GM18499 (cell line): ENCODE data around the gene HOXB6.

Experiments used
- ATAC-seq: cut with Tn5 transposase; IDR thresholded peaks from one replicate; pipeline ENCODE4 v1.9.1; 2021; ENCODE audit warnings: moderate number of reproducible peaks; ENCODE audit not compliant: insufficient read depth, unreplicated experiment

HOXB6 gene

GRCh38 chr17:48604770-48605329 lies at the start of gene HOXB6:
Gene HOXB6 (minus strand): TSS chr17:48604986. CDS start chr17:48598150, 6,836 bp downstream.
- ATAC-seq: no peak

- ATAC-seq: no peak
Observed at GRCh38 chr17:48649741-48650140, 45.0 kb upstream of the HOXB6 start.

DNA sequence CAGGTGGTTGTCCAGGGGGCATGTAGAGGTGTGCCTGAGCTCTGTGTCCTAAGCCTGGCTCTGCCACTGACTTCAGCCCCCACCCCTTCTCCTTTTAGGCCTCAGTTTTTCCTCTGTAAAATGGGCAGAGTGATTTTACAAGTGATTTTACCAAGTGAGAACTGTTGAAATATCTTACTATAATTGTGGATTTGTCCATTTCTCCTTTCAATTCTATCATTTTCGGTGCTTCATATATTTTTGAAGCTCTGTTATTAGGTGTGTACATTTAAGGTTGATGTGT lies 43.1 kb upstream of the HOXB6 start:
- no peak for ATAC-seq

DNA sequence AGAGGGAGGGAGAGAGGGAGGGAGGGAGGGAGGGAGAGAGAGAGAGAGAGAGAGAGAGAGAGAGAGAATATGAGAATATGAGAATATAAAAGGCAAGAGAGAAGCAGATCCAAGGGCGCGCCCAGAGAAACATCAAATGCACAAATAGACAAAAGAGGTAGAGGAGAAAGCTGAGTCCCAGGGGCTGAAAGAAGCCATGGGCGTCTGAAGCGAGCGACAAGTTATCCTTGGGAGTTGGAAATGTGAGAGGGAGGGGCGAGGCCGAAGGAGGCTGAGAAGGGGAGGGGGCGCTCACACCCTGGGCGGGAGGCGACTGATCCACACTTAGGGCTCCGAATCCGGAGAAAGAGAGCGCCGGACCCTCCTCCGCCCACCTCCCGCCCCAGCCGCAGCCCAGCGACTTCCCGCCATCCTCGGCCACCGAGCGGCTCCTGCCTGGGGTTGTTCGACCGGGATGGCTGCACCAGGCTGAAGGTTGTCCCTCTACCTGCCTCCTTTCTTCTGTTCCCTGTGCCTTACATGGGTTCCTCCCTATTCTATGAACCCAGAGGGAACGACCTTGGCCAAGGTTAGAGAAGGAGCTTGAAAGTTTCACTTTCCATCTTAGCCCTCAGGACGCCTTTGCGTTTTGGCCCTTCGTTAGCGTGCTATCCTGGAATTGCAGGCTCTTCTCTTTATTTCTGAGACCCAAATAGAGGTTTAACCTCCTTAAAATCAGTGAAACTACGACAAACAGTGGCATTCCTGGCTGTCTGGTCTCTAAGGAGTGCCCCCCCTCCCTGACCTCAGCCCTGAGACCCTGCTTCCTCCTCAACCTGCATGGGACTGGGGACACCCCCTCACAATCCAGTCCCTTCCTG lies 42.5 kb upstream of the HOXB6 start:
- no peak for ATAC-seq

GRCh38 chr17:48646183-48647102 lies 41.7 kb upstream of the HOXB6 start:
- no peak for ATAC-seq

GRCh38 chr17:48645639-48646182 lies 40.9 kb upstream of the HOXB6 start:
- no peak for ATAC-seq

DNA sequence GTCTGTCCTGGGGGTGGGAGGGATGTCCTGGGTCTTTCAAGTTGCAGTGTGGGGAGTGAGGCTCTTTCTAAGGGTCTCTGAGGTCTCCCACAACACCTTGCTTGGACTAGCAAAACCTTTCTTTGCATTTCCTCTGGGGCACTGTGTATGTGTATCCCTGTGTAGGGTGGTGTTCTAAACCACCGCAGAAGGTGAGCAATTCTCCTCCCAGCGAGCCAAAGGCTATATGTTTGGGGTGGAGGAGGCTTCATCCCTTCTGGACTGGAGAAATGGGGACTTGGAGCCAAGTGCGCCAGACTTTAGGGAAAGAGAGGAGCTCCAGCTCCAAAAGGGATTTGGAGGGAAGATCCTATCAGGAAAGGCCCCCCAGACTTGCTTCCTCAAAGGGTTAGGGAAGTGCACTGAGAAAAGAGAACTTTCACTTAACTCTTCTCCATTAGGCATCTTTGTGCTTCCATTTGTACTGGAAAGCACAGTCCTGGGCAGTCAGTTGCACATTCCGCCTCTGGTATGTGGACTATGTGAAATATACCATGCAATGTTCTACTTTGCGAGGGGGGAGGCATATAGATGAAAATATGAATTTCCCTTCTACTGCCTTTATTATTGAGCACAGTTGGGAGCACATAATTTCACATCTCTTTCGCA lies 40.2 kb upstream of the HOXB6 start:
- ATAC-seq: no peak

DNA sequence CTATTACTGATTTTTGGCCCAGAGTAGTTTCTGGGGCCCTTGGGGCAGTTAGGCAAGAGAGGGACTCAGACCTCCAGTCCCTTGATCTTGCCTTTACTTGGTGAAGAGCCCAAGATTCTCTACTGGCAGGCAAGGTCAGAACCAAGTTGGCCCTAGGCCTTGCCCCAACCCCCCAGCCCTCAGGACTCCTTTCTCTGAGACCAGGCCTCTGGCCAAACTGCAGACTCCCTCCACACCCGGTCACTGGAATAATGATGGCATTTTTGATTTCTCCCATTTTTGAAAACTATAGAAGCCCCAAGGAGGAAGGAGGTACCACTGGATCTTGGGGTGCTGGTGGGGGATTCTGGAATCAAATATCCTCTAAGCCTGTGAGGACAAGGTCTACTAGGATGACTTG lies 39.4 kb upstream of the HOXB6 start:
- no peak for ATAC-seq

GRCh38 chr17:48643697-48644012 lies 38.9 kb upstream of the HOXB6 start:
- ATAC-seq: no peak

DNA sequence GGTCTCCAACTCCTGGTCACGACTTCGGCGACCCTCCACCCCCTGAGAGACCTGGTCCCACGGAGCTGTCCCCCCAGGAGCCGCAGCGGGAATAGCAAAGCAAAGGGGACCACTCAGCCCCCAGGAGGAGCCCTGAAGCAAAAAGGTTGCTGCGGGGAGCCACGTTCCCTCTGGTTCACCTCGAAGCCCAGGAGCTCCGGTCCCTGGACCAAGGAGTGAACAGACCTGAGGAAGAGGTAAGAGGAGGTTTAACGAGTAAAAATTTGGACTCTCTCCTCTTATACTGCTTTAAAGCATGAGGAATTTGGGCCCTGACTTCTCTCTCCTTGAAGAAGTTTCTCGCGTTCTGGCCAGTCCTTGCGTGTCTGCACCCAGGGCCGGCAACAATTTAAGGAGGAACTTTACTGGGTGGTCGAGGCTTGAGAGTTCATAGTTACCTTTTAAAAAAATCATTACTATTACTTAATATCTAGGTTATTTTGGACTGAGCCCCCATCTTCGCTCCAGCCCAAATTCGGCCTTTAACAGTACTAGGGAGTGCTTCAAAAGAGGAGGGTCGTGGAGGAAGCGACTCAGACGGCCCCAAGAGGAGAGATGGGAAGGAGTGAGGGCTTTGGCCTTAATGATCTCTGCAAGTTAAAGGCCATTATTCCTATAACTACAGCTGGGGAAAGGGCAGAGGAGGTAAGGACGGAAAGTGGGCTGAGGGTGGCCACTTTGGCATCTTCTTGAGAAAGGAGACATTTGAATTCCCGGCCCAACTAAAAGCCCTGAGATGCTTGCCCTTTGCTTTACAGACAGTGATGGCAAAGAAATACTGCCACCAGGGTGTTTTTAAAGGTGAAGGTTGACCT lies 38.3 kb upstream of the HOXB6 start:
- no peak for ATAC-seq

GRCh38 chr17:48642059-48642842 lies 37.5 kb upstream of the HOXB6 start:
- ATAC-seq: no peak

DNA sequence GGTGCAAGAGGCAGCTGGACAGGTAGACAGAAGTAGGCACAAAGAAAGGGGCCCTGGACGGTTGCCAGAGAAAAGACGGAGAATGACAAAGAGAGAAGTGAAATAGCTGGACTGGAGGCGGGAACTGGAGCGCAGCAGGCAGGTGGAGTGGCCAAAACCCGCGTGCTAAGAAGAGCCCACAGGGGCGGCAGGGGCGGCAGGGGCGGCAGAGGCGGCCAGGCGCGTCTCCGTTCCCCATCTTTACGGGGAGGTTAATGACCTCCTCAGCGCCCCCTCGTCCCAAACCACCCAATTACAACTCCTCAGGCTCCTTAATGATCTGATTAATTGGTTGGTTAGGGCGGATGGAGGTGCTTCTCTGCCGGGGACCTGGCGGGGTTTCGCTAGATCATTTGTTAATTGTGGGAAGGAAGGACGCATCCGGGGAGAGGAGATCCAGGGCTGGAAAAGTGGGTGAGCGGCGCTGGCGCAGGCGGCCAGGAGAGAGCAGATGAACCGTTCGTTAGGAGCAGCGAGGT lies 36.8 kb upstream of the HOXB6 start:
- ATAC-seq: no peak

GRCh38 chr17:48640858-48641180 lies 36.0 kb upstream of the HOXB6 start:
- no peak for ATAC-seq

DNA sequence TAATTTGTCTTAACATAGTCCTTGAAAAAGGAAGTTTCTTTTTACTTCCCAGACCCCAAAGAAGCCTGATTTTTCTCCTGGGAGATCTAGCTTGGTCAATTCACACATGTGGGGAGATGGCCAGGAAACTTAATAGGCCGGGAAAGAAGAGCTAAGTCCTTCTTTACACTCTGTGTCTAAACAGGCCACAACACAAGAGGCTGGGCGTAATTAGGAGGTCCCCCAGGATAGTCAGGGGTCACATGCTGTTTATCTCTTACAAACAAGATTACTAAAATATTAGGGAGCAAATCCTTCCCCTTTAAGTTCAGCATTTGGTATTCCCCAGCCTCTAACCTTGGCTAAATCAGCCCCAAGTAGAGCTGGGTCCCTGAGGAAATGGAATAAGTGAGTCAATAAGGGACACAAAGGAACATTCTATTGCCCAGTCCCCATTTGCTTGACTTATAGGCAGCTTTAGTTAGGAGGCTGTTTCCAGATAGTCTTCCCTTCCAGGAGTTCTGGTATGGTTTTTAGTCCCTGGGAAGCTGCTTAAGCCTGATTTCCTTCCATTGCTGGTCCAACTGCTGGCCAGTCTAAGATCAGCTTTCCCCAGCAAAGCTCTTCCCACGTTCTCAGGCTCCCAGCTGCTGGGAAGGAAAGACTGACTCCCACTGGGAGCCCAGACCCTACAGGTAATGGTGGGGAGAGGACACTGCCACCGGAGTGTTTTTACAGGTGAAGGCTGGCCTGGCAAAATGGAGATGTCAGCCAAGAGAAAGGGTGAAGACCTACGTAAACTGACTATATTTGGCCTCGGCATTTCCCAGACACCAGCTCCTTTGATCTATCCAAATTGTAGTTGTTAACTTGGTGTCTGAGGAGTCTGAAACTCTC lies 35.4 kb upstream of the HOXB6 start:
- no peak for ATAC-seq

DNA sequence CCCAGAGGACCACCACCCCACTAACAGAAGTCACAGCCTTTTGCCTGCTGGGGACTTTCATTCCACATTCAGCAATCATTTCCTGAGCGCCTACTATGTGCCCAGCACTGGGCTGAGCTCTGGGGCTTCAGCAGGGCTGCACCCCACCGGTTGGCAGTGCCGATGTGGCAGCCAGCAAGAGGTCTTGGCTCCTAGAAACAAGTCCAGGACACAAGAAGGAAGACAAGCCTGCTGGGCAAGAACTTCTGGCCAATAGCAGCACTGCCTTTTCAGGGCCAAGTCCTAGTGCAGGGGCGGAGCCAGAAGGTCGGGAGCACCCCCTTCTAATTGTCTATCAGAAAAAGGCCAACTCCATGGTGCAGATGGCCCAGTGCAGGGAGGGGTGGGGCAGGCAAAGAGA lies 34.4 kb upstream of the HOXB6 start:
- ATAC-seq: no peak

GRCh38 chr17:48637323-48638260 lies 32.8 kb upstream of the HOXB6 start:
- no peak for ATAC-seq
